HCT116 (cell line): Measurements from ENCODE around the gene PPM1B. TPM values are rescaled to one million over a fixed set of nuclear protein-coding genes. Genes with fewer than 3 reads are reported as not detected.

ENCODE experiments used
- ATAC-seq: fragments of 200-7000 bp; cut with Tn5 transposase; 2 replicates; pipeline ENCODE4 v1.9.1; 2020; ENCODE audit warnings: mild to moderate bottlenecking, moderate library complexity
- BruUV-seq: library from RNA; stranded (reverse); fragments of 400-500 nt; replicated peaks from 2 replicates; lab custom pipeline; 2021; lab: Mats Ljungman, UMichigan
- CTCF ChIA-PET: fragments of 300-600 bp; sonication (Branson Sonifier 250); formaldehyde crosslinking; loops from one replicate; lab custom pipeline; 2021; ENCODE audit warnings: antibody characterized with exemption; lab: Charles Lee
- POLR2A ChIA-PET: fragments of 300-600, 350-600 bp; sonication (Branson Sonifier 250); formaldehyde crosslinking; loops from one replicate; lab custom pipeline; 2021; ENCODE audit warnings: antibody characterized with exemption; lab: Charles Lee
- RAD21 ChIA-PET, 2 experiments: fragments of 300-600 bp; sonication (Branson Sonifier 250); formaldehyde crosslinking; loops; one replicate each; lab custom pipeline; 2023; ENCODE audit warnings: low total read pairs in 2 of 2; ENCODE audit not compliant: uncharacterized antibody in 2 of 2, unreplicated experiment in 2 of 2, low non-redundant PET in 1 of 2; lab: Charles Lee
- DNase-seq: peaks from one replicate; pipeline ENCODE4 v3.0.0-alpha.2; 2010; ENCODE audit warnings: low read depth, low spot score
- H2AFZ ChIP-seq: fragments of 200-600 bp; shearing (Covaris generic), sonication (generic); 2 replicates; pipeline ENCODE4 v1.6.1; 2017; ENCODE audit warnings: low read depth, mixed run types, mixed read lengths, antibody characterized with exemption, low read length; ENCODE audit not compliant: poor library complexity, severe bottlenecking
- H3K27ac ChIP-seq: 2 replicates; pipeline ENCODE4 v1.5.1; 2012; ENCODE audit warnings: low read depth, low read length
- H3K27me3 ChIP-seq: fragments of 200-600 bp; sonication (generic); 2 replicates; pipeline ENCODE4 v1.6.1; 2016; ENCODE audit warnings: mixed run types, low read length, mixed read lengths; ENCODE audit not compliant: insufficient read depth
- H3K36me3 ChIP-seq, 2 experiments: fragments of 200-500 bp in 1 of 2; fragments of 200-600 bp in 1 of 2; sonication (Bioruptor generic) in 1 of 2; sonication (generic) in 1 of 2; 2 replicates each; pipeline versions ENCODE4 v1.5.1 to v1.6.1; 2014 to 2016; ENCODE audit warnings: low read length in 2 of 2, inconsistent platforms in 1 of 2, mixed read lengths in 1 of 2, mixed run types in 1 of 2; ENCODE audit not compliant: insufficient read depth in 2 of 2, control insufficient read depth in 1 of 2
- H3K4me1 ChIP-seq, 2 experiments: fragments of 200-600 bp in 1 of 2; sonication (generic) in 1 of 2; 2 replicates each; pipeline versions ENCODE4 v1.5.1 to v1.6.1; 2012 to 2017; ENCODE audit warnings: low read length in 2 of 2, inconsistent platforms in 1 of 2, mild to moderate bottlenecking in 1 of 2, mixed read lengths in 1 of 2, mixed run types in 1 of 2, moderate library complexity in 1 of 2; ENCODE audit not compliant: insufficient read depth in 2 of 2, control insufficient read depth in 1 of 2
- H3K4me2 ChIP-seq: fragments of 200-600 bp; sonication (generic); 2 replicates; pipeline ENCODE4 v1.6.1; 2017; ENCODE audit warnings: mixed run types, low read length, mixed read lengths
- H3K4me3 ChIP-seq, 2 experiments: fragments of 200-600 bp in 1 of 2; sonication (generic) in 1 of 2; replicated peaks in 1 of 2; 2 replicates each; pipeline ENCODE4 v1.5.1; 2011 to 2016; ENCODE audit warnings: low read length in 2 of 2, control low read depth in 1 of 2, low read depth in 1 of 2, mild to moderate bottlenecking in 1 of 2, mixed read lengths in 1 of 2, mixed run types in 1 of 2
- H3K79me2 ChIP-seq: fragments of 200-600 bp; sonication (generic); 2 replicates; pipeline ENCODE4 v1.6.1; 2017; ENCODE audit warnings: mild to moderate bottlenecking, mixed run types, low read length, moderate library complexity, mixed read lengths; ENCODE audit not compliant: insufficient read depth
- H3K9ac ChIP-seq: fragments of 200-600 bp; sonication (generic); 2 replicates; pipeline ENCODE4 v1.6.1; 2016; ENCODE audit warnings: low read length, mixed read lengths
- H3K9me2 ChIP-seq: fragments of 200-600 bp; sonication (generic), shearing (Covaris generic); 2 replicates; pipeline ENCODE4 v1.6.1; 2017; ENCODE audit warnings: mixed run types, mild to moderate bottlenecking, moderate library complexity; ENCODE audit not compliant: insufficient read depth
- H3K9me3 ChIP-seq, 2 experiments: fragments of 200-500 bp in 1 of 2; fragments of 200-600 bp in 1 of 2; sonication (Bioruptor generic) in 1 of 2; sonication (generic) in 1 of 2; 2 replicates each; pipeline ENCODE4 v1.6.1; 2014 to 2017; ENCODE audit warnings: low read length in 2 of 2, mixed read lengths in 2 of 2, inconsistent platforms in 1 of 2, low read depth in 1 of 2, mild to moderate bottlenecking in 1 of 2, mixed run types in 1 of 2, moderate library complexity in 1 of 2; ENCODE audit not compliant: control insufficient read depth in 1 of 2, insufficient read depth in 1 of 2
- H4K20me1 ChIP-seq: fragments of 200-600 bp; sonication (generic), shearing (Covaris generic); 2 replicates; pipeline ENCODE4 v1.6.1; 2017; ENCODE audit warnings: mixed run types, mild to moderate bottlenecking, moderate library complexity; ENCODE audit not compliant: insufficient read depth
- EGR1 ChIP-seq: IDR thresholded peaks from 2 replicates; pipeline ENCODE4 v1.6.1; 2012; ENCODE audit warnings: low read depth
- EZH2 ChIP-seq: fragments of 200-600 bp; sonication (generic); IDR thresholded peaks from 2 replicates; pipeline ENCODE4 v1.6.1; 2017; ENCODE audit warnings: antibody characterized with exemption, mixed run types
- FOSL1 ChIP-seq: IDR thresholded peaks from 2 replicates; pipeline ENCODE4 v1.6.1; 2012; ENCODE audit warnings: low read depth
- POLR2AphosphoS5 ChIP-seq: IDR thresholded peaks from 2 replicates; pipeline ENCODE4 v1.6.1; 2011; ENCODE audit warnings: mild to moderate bottlenecking, low read depth, low read length, moderate library complexity
- SRF ChIP-seq: IDR thresholded peaks from 2 replicates; pipeline ENCODE4 v1.6.1; 2012; ENCODE audit warnings: low read depth
- YY1 ChIP-seq: IDR thresholded peaks from 2 replicates; pipeline ENCODE4 v1.6.1; 2011; ENCODE audit warnings: low read length, low read depth, moderate library complexity, mild to moderate bottlenecking; ENCODE audit not compliant: insufficient replicate concordance; ENCODE audit errors: extremely low read depth
- ZNF274 ChIP-seq: fragments of 200-500 bp; sonication (Bioruptor generic); IDR thresholded peaks from 2 replicates; pipeline ENCODE4 v1.6.1; 2014; ENCODE audit warnings: mild to moderate bottlenecking, low read depth, low read length, inconsistent platforms
- intact Hi-C: fragments of 100-400 bp; cut with micrococcal nuclease; formaldehyde crosslinking; loops from 2 replicates; pipeline ENCODE4 v1.10.0; 2022
- total RNA-seq: library from RNA; stranded (reverse); gene quantifications from one replicate; pipeline ENCODE4 v1.2.1, GENCODE V29; 2021; ENCODE audit not compliant: unreplicated experiment
- TF ChIP-seq, protein P1 (sequence below): IDR thresholded peaks from 2 replicates; pipeline ENCODE4 v1.6.1; 2012
- TF ChIP-seq, protein P2 (sequence below): IDR thresholded peaks from 2 replicates; pipeline ENCODE4 v1.6.1; 2012
- TF ChIP-seq, protein P3 (sequence below): IDR thresholded peaks from 2 replicates; pipeline ENCODE4 v1.6.1; 2012; ENCODE audit warnings: low read depth
- TF ChIP-seq, protein P4 (sequence below): IDR thresholded peaks from 2 replicates; pipeline ENCODE4 v1.6.1; 2011; ENCODE audit warnings: mild to moderate bottlenecking, low read length, moderate library complexity; ENCODE audit not compliant: insufficient replicate concordance; ENCODE audit errors: extremely low read depth

The PPM1B gene
- total RNA-seq, 1 experiment from 2014 or later, result 36.9 TPM

DNA sequence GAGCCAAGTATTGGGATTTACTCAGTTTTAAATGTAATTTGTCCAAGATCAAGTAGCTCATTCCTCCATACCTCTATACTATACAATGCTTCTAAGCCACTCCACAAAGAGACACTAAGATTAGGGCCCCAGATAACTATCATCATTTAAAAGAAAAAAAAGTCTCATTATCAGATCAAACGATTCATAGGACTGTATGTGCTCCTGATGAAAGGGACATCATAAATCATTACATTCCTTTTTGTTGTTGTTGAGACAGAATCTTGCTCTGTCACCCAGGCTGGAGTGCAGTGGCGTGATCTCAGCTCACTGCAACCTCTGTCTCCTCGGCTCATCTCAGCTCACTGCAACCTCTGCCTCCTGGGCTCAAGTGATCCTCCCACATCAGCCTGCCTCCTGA lies 104.4 kb downstream of the PPM1B start:
- POLR2A ChIA-PET, result no interaction called here
- Histone ChIP-seq H3K36me3 (no peaks in the 10 kb centered on the region), H4K20me1 (no peaks in the 10 kb centered on the region), H3K9me3 (no peaks in the 10 kb centered on the region), H3K4me2 (no peak overlapping the region), H3K27ac (no peak overlapping the region), H3K9ac (no peak overlapping the region), H2AFZ (no peak overlapping the region), H3K9me2 (no peaks in the 10 kb centered on the region), H3K4me1 (no peaks in the 10 kb centered on the region), H3K27me3 (no peaks in the 10 kb centered on the region), H3K79me2 (no peaks in the 10 kb centered on the region), H3K4me3 (no peak overlapping the region)
- ATAC-seq (no peak), DNase-seq (no peak)
- CTCF ChIA-PET, result interaction anchor here (1.2 kb wide), 1 partner anchor 18 kb away, joined by 4 read pairs; no protein-coding TSS in a partner anchor
- intact Hi-C loops, result no loop called here
- RAD21 ChIA-PET, result interaction anchor here in 1 of 2 experiments (0.6 kb wide), 1 partner anchor 70 kb away, joined by 3 read pairs; no protein-coding TSS in a partner anchor
- TF ChIP-seq FOSL1 (no peak), EZH2 (no peak), YY1 (no peak), ZNF274 (no peak), POLR2AphosphoS5 (no peak), SRF (no peak), EGR1 (no peak)
- TF ChIP-seq, protein P1, sequence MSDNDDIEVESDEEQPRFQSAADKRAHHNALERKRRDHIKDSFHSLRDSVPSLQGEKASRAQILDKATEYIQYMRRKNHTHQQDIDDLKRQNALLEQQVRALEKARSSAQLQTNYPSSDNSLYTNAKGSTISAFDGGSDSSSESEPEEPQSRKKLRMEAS, result no peak
- TF ChIP-seq, protein P2, sequence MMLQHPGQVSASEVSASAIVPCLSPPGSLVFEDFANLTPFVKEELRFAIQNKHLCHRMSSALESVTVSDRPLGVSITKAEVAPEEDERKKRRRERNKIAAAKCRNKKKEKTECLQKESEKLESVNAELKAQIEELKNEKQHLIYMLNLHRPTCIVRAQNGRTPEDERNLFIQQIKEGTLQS, result no peak
- TF ChIP-seq, protein P3, sequence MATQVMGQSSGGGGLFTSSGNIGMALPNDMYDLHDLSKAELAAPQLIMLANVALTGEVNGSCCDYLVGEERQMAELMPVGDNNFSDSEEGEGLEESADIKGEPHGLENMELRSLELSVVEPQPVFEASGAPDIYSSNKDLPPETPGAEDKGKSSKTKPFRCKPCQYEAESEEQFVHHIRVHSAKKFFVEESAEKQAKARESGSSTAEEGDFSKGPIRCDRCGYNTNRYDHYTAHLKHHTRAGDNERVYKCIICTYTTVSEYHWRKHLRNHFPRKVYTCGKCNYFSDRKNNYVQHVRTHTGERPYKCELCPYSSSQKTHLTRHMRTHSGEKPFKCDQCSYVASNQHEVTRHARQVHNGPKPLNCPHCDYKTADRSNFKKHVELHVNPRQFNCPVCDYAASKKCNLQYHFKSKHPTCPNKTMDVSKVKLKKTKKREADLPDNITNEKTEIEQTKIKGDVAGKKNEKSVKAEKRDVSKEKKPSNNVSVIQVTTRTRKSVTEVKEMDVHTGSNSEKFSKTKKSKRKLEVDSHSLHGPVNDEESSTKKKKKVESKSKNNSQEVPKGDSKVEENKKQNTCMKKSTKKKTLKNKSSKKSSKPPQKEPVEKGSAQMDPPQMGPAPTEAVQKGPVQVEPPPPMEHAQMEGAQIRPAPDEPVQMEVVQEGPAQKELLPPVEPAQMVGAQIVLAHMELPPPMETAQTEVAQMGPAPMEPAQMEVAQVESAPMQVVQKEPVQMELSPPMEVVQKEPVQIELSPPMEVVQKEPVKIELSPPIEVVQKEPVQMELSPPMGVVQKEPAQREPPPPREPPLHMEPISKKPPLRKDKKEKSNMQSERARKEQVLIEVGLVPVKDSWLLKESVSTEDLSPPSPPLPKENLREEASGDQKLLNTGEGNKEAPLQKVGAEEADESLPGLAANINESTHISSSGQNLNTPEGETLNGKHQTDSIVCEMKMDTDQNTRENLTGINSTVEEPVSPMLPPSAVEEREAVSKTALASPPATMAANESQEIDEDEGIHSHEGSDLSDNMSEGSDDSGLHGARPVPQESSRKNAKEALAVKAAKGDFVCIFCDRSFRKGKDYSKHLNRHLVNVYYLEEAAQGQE, result no peak
- TF ChIP-seq, protein P4, sequence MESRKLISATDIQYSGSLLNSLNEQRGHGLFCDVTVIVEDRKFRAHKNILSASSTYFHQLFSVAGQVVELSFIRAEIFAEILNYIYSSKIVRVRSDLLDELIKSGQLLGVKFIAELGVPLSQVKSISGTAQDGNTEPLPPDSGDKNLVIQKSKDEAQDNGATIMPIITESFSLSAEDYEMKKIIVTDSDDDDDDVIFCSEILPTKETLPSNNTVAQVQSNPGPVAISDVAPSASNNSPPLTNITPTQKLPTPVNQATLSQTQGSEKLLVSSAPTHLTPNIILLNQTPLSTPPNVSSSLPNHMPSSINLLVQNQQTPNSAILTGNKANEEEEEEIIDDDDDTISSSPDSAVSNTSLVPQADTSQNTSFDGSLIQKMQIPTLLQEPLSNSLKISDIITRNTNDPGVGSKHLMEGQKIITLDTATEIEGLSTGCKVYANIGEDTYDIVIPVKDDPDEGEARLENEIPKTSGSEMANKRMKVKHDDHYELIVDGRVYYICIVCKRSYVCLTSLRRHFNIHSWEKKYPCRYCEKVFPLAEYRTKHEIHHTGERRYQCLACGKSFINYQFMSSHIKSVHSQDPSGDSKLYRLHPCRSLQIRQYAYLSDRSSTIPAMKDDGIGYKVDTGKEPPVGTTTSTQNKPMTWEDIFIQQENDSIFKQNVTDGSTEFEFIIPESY, result no peak
- no TSS peak for BruUV-seq
